ENCODE results near the gene DYSF.

The DYSF gene

GRCh38 chr2:71531522-71532047 lies 78.2 kb downstream of the DYSF start:
- no peak for DNase-seq

DNA sequence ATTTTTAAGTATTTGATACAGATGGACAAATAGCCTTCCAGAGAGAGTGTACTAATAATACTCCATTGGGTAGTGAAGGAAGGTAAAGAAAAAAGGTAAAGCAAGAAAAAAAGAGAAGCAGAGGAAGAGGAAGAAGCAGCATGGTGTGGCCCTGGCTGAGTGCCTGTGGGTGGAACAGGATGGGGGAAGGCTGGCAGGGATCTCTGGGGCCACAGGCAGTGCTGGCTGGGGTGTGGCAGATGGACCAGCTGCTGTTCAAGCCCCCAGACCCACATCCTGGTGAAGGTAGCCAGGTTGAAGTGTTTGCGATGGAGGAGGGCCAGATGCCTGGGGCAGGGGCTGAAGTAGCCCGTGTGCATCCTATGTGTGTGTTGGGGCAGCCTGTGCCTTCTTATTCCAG lies 79.0 kb downstream of the DYSF start:
- DNase-seq: no peak

- DNase-seq: no peak
Observed at GRCh38 chr2:71534201-71534600, 80.8 kb downstream of the DYSF start.

GRCh38 chr2:71534826-71535225 lies 81.5 kb downstream of the DYSF start:
- DNase-seq: no peak

DNA sequence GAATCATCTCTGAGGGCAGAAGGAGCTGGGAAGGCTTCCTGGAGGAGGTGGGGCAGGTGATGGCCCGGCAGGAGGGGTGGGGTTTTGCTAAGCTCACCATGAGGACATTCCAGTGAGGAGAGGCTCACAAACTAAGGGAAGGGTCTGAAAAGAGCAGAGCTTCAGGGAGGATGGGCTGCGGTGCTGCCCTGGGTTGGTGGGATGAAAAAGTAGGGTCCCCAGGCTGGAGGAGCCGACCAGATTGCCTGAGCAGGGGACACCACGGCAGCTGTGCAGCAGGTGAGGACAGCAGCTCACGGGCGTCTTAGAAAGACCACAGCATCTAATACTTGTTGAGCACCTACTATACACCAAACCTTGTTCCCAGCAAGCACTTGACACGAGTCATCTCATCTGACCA lies 82.2 kb downstream of the DYSF start:
- DNase-seq: no peak

GRCh38 chr2:71536226-71536671 lies 82.9 kb downstream of the DYSF start:
- no peak for DNase-seq

DNA sequence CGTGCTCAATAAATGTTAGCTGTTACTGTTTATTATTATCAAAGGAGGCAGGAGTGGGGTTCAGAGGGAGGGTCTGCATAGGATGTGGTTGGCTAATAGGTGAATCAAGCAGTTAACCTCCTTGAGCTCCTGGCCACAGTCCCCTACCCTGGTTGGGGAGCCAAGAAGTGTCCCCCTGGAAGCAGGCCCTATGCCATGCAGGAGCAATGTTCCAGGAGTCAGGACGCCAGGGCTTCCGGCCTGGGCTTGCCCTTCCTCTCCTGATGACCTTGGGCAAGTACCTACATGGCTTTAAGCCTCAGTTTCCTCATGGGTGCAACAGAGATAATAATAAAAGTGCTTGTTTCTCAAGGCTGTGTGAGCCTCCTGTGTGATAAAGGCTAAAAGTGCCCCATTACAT lies 84.9 kb downstream of the DYSF start:
- no peak for DNase-seq

DNA sequence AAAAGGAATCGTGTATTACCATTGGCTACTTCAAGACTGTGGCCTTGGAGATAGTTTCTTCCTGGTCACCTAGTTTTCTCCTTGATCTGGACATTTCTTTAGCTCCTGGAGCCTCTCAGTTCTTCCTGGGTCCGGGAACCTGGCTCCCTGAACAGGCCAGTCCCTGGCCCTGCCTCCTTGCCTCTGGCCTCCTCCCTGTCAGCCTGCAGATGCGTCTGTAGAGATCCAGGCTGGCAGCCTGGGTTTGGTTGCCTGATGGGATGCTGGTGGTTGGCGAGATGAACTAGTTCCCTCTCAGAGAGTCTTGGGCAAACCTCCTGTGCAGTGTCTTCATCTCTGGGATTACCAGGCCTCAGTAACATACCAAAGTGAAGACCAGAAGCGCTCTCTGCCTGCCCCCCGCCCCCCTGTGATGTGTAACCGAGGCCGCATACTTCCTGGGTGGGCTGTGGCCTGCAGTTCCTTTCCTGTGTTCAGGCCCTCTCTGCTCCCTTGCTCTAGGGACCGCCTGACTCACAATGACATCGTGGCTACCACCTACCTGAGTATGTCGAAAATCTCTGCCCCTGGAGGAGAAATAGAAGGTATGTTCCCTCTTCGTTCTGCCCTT lies 85.4 kb downstream of the DYSF start:
- no peak for DNase-seq

DNA sequence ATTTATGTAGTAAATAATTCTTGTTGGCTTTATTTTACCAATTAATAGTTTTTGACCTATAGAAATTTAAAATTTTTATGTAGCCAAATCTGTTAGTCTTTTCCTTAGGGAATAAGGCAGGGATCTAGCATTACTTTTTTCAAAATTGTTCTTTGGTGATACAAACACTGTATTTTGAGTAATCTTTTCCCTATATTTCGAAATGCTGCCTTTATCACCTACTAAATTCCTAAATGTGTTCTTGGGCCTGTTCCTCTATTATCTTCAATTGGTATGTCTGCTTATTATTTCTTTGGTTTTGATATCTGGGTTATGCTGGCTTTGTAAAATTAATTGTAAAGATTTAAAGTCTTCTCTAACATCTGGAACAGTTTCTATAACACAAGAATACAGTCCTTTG lies 87.5 kb downstream of the DYSF start:
- DNase-seq: no peak

- DNase-seq: no peak
Observed at GRCh38 chr2:71544919-71545571, 91.7 kb downstream of the DYSF start.

GRCh38 chr2:71545572-71546274 lies 92.4 kb downstream of the DYSF start:
- DNase-seq: peak; percentile 65

DNA sequence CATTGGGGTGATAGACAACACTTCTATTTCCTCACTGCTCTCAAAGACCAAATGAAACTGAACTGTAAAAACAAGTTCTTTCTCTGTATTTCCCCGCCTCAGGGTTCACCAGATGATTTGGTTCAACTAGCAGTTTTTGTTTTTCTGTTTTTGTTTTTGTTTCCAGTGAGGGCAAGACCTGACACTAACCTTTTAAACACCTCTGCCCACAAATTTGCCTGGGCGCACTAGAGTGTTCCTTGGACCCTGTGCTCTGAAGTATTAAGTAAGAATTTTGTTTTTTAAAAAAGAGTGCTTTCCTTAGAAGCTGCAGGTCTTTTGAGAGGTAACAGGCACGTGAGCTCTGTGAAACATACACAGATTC lies 92.9 kb downstream of the DYSF start:
- DNase-seq: no peak

DNA sequence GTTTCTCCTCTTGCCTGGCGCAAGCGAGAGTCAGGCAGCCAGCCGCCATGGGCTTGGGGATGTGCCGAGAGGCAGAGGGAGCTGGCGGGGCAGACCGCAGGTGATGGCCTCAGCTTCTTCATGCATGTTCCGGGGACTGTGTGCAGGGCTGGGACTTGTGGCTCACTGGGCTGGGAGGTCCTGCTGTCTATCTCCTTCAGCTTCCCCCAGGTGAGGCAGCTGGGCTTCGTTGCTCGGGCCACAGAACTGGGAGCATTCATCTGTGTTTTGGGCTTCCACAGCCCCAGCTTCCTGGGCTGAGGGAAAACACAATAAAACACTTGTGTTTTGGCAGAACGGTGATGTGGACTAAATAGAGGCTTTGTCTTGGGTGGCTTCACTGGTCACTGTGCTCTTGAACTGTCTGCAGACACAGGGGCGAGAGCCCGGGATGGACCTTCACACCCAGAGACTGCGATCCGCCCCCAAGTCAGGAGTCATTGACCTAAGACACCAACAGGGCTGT lies 93.5 kb downstream of the DYSF start:
- no peak for DNase-seq

DNA sequence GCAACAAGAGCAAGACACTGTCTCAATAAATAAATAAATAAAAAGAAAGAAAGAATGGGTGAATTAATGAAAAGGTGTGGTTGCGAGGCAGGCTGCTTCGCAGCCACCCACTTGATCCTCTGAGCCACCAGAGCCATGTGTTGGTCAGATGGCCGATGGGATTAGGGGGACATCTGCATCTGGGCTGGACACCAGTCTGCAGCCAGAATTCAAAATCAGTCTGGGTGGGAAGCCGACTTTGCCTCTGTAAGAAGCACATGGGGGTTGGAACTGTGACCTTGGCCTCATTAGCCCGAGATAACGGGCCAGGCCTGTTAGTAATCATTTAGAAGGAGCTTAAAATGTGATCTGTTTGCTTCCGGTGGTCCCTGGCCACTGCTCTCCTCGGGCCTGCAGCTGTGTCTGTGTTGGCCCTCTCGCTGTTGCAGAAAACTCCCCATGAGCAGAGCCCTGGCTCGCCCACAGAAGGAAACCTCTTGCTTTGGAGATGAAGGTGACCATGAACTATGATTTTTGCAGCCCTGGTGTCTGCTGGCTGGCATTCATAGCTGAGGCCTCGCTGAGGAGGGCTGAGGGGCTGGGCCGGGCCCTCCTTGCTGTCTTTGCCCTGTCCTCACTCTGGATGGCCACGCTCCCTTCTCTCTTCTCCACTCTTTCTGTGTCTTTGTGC lies 94.4 kb downstream of the DYSF start:
- DNase-seq: no peak

DNA sequence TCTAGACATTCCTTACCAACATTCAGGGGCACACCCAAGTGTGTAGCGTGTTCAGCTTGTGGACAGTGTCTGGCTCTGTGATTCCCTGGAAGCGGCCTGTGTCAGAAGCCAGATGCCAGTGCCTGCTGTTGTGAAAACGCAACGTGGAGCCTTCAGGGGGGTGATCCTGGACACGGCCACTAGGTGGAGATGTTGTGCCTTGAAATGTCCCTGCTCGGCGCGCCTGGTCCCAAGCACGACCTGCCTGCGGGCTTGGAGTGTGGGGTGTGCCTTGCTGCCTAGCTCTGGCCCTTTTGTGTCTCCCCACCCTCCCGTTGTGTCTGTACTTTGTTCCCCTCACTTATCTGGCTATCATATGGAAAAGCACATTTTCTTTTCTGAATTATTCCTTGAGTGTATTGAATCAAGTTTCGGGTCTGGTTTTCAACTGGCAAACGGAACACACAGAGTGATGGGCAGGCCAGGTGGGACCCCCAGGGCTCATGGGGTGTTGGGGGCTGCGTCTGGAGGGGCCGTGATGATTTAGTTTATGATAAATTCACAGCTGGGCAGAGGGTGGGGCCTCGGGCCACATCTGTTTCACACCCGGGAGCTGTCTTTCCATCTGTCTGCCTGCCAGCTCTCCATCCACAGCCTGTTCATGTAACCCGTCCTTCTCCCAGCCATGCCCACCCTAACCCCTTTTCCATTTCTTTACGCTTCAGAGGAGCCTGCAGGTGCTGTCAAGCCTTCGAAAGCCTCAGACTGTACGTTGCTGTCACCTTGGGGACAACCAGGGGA lies 95.5 kb downstream of the DYSF start:
- peak; percentile 77 for DNase-seq

DNA sequence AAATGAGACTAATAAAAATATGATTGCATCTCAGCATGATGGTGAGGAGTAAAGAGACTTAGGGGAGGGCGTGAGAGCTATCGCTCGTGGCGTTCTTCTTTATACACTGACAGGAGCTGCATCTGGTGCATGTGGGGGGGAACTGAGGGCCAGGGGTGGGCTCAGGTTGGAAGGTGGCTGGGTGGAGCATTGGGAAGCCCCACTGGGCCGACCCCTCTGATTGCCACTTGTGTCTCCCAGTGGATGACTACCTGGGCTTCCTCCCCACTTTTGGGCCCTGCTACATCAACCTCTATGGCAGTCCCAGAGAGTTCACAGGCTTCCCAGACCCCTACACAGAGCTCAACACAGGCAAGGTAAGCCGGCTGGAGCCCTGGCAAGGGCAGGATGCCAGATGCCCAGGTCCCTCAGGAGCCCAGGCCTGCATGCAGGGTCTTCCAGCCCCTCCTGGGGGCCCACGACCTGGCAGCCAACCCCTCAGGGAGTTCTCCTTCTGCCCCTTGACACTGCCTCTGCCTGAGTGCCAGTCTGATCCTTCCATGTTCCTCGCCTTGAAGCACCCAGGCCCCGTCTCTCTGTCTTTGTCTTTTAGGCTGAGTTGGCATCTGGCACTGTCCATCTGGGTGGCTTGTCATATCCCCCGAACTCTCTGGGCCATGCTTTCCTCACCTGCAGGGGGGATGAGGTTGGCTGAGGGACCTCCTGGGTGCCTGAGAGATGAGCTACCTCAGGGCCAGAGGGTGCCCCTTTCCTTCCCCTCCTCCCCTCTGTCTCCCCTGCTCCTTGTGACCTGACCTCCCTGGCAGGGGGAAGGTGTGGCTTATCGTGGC lies 97.7 kb downstream of the DYSF start:
- no peak for DNase-seq

DNA sequence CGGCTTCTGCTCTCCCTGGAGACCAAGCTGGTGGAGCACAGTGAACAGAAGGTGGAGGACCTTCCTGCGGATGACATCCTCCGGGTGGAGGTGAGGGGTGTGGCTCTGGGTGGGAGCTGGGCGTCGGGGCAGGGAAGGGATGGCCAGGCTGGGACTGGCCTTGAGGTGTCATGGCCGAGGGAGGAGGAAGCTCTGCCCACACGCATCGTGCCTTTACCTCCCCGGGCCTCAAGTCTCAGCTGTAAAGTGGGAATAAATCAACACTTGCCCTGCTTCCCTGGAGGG lies 98.2 kb downstream of the DYSF start:
- no peak for DNase-seq

- DNase-seq: no peak
Observed at GRCh38 chr2:71552356-71552755, 99.0 kb downstream of the DYSF start.

DNA sequence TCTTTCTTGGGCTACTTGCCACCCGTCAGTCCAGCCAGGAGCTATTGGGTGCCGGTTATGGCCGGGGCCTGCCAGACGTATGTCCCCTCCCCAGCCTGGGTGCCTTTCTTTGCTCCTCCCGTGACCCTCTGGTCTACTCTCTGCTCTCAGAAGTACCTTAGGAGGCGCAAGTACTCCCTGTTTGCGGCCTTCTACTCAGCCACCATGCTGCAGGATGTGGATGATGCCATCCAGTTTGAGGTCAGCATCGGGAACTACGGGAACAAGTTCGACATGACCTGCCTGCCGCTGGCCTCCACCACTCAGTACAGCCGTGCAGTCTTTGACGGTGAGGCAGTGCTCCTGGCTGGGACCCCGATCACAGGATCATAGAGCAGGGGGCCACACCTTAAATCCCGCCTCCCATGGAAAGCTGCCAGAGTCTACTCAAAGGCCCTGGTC lies 99.5 kb downstream of the DYSF start:
- no peak for DNase-seq

GRCh38 chr2:71554028-71554705 lies 100.8 kb downstream of the DYSF start:
- DNase-seq: no peak

DNA sequence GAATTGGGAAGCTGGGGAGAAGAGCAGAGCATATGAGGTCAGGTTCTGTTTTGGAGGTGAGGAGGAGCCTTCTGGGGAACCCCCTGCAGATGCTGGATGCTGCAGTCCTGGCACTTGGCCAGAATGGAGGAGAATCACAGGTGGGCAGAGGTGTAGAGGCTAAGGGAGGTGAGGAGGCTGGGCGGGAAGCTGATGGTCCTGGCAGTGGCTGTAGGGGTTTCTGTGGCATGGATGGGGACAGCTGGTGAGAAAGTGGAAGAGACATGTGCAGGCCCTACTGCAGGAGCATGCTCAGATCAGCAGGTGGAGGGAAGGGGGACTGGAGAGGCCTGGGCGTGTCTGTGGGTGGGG lies 101.3 kb downstream of the DYSF start:
- no peak for DNase-seq

All from NCI-H2171 (cell line).